SK-N-SH treated with all-trans-retinoic acid at 6 μM for 48 hours (cell line): Measurements from ENCODE around the gene ADAMTS2.

Source experiments
- ATAC-seq: fragments of 200-7000 bp; cut with Tn5 transposase; 3 replicates; pipeline ENCODE4 v1.9.1; 2020; ENCODE audit warnings: mild to moderate bottlenecking, moderate library complexity
- CSDC2 ChIP-seq: fragments of 250-450 bp; sonication (Bioruptor Pico); IDR thresholded peaks from 2 replicates; pipeline ENCODE4 v1.5.0; 2020; ENCODE audit warnings: mild to moderate bottlenecking, moderate library complexity
- ESRRG ChIP-seq: fragments of 250-450 bp; sonication (Bioruptor Pico); IDR thresholded peaks from 2 replicates; pipeline ENCODE4 v1.6.1; 2021; ENCODE audit warnings: mild to moderate bottlenecking
- GLIS3 ChIP-seq: fragments of 250-450 bp; sonication (Bioruptor Pico); IDR thresholded peaks from 2 replicates; pipeline ENCODE4 v1.5.0; 2020; ENCODE audit warnings: mild to moderate bottlenecking, moderate library complexity
- ISL1 ChIP-seq: fragments of 250-450 bp; sonication (Bioruptor Pico); IDR thresholded peaks from 2 replicates; pipeline ENCODE4 v2.1.2; 2022; ENCODE audit warnings: mild to moderate bottlenecking, moderate library complexity
- OSR1 ChIP-seq: fragments of 250-450 bp; sonication (Bioruptor Pico); IDR thresholded peaks from 2 replicates; pipeline ENCODE4 v1.8.0; 2022; ENCODE audit warnings: moderate library complexity, mild to moderate bottlenecking, inconsistent platforms
- PPARA ChIP-seq: fragments of 250-450 bp; sonication (Bioruptor Pico); IDR thresholded peaks from 2 replicates; pipeline ENCODE4 v1.5.0; 2020; ENCODE audit warnings: mild to moderate bottlenecking, borderline replicate concordance
- SNAI2 ChIP-seq: fragments of 250-450 bp; sonication (Bioruptor Pico); IDR thresholded peaks from 2 replicates; pipeline ENCODE4 v1.5.0; 2020; ENCODE audit warnings: mild to moderate bottlenecking, moderate library complexity
- TCF4 ChIP-seq: fragments of 250-450 bp; sonication (Bioruptor Pico); IDR thresholded peaks from 2 replicates; pipeline ENCODE4 v1.8.0; 2021; ENCODE audit warnings: mild to moderate bottlenecking, moderate library complexity, borderline replicate concordance
- TOX ChIP-seq: fragments of 250-450 bp; sonication (Bioruptor Pico); IDR thresholded peaks from 2 replicates; pipeline ENCODE4 v1.8.0; 2021; ENCODE audit warnings: mild to moderate bottlenecking, moderate library complexity, borderline replicate concordance
- ZC3H10 ChIP-seq: fragments of 250-450 bp; sonication (Bioruptor Pico); IDR thresholded peaks from 2 replicates; pipeline ENCODE4 v1.5.1; 2021; ENCODE audit warnings: mild to moderate bottlenecking, moderate library complexity
- ZFP3 ChIP-seq: fragments of 250-450 bp; sonication (Bioruptor Pico); IDR thresholded peaks from 2 replicates; pipeline ENCODE4 v1.5.0; 2020; ENCODE audit warnings: mild to moderate bottlenecking, moderate library complexity
- ZFP30 ChIP-seq: fragments of 450-650 bp; formaldehyde crosslinking; IDR thresholded peaks from 2 replicates; pipeline ENCODE4 v1.5.0; 2022; ENCODE audit warnings: mild to moderate bottlenecking, moderate library complexity
- ZNF565 ChIP-seq: fragments of 450-650 bp; formaldehyde crosslinking; conservative IDR thresholded peaks from 2 replicates; pipeline ENCODE4 v1.5.0; 2020; ENCODE audit warnings: low read depth, mild to moderate bottlenecking, moderate library complexity
- ZNF70 ChIP-seq: fragments of 450-650 bp; formaldehyde crosslinking; IDR thresholded peaks from 2 replicates; pipeline ENCODE4 v1.5.0; 2020; ENCODE audit warnings: mild to moderate bottlenecking, moderate library complexity
- ZNF8 ChIP-seq: fragments of 450-650 bp; formaldehyde crosslinking; IDR thresholded peaks from 2 replicates; pipeline ENCODE4 v1.5.0; 2020; ENCODE audit warnings: mild to moderate bottlenecking, moderate library complexity
- TF ChIP-seq, protein P1 (sequence below): fragments of 250-450 bp; sonication (Bioruptor Pico); IDR thresholded peaks from 2 replicates; pipeline ENCODE4 v1.5.1; 2021; ENCODE audit warnings: mild to moderate bottlenecking, moderate library complexity
- TF ChIP-seq, protein P2 (sequence below): fragments of 250-450 bp; sonication (Bioruptor Pico); IDR thresholded peaks from 2 replicates; pipeline ENCODE4 v1.5.1; 2020; ENCODE audit warnings: low read depth, mild to moderate bottlenecking, moderate library complexity
- TF ChIP-seq, protein P3 (sequence below): fragments of 250-450 bp; sonication (Bioruptor Pico); IDR thresholded peaks from 2 replicates; pipeline ENCODE4 v1.8.0; 2021; ENCODE audit warnings: low read depth, mild to moderate bottlenecking, moderate library complexity, borderline replicate concordance
- TF ChIP-seq, protein P4 (sequence below): fragments of 250-450 bp; sonication (Bioruptor Pico); IDR thresholded peaks from 2 replicates; pipeline ENCODE4 v1.8.0; 2020; ENCODE audit warnings: mild to moderate bottlenecking, moderate library complexity, borderline replicate concordance

The ADAMTS2 gene

DNA sequence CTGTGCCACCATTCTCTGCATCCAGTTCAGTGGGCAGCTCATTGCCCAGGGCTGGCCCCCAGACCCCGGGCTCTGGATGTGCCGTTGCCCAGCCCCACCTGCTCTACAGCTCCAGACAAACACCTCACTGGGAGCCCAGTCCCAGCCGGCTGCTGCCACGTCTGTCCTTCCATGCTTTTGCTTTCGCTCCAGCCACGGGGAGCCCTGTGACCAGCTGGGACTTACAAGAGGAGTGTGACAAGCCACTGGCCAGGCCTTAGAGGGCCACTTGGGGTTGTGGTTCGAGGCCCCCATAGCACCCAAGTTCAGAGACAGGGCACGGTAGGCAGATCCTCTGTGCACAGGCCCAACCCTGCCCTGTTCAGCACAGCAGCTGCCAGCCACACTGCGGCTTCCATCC is 142.0 kb downstream of the ADAMTS2 start:
- TF ChIP-seq, protein P1, sequence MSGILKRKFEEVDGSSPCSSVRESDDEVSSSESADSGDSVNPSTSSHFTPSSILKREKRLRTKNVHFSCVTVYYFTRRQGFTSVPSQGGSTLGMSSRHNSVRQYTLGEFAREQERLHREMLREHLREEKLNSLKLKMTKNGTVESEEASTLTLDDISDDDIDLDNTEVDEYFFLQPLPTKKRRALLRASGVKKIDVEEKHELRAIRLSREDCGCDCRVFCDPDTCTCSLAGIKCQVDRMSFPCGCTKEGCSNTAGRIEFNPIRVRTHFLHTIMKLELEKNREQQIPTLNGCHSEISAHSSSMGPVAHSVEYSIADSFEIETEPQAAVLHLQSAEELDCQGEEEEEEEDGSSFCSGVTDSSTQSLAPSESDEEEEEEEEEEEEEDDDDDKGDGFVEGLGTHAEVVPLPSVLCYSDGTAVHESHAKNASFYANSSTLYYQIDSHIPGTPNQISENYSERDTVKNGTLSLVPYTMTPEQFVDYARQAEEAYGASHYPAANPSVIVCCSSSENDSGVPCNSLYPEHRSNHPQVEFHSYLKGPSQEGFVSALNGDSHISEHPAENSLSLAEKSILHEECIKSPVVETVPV, result no peak
- TF ChIP-seq ZNF565 (CRISPR knock-in tag) (no peak), GLIS3 (CRISPR knock-in tag) (no peak), TCF4 (CRISPR knock-in tag) (no peak)
- ATAC-seq, result no peak

DNA sequence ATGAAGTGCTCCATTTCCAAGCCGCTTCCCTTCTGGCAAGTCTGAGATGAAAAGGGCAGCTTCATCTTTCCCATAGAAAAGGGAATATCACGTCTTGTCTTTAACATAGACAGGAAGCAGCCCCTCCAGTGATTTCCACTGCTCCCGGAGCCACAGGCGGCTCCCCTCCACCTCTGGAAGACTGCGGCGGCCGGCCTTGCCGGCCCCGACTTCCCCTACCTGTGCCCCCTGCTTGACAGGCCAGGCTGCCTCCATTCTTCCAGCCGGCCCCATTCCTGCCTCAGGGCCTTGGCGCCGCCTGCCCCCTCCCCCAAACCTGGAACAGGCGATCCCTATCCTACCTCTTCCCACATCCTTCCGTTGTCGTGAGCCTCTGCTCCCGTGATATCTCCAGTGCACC is 143.3 kb downstream of the ADAMTS2 start:
- no peak for ATAC-seq
- no peak for TF ChIP-seq ZFP30 (CRISPR knock-in tag)
- TF ChIP-seq TCF4 (CRISPR knock-in tag), result no peak
- TF ChIP-seq GLIS3 (CRISPR knock-in tag), result no peak
- no peak for TF ChIP-seq ISL1 (CRISPR knock-in tag)
- TF ChIP-seq, protein P1, result no peak
- no peak for TF ChIP-seq PPARA (CRISPR knock-in tag)
- TF ChIP-seq OSR1 (CRISPR knock-in tag), result no peak
- TF ChIP-seq ESRRG (CRISPR knock-in tag), result no peak
- TF ChIP-seq ZNF565 (CRISPR knock-in tag), result no peak
- no peak for TF ChIP-seq ZFP3 (CRISPR knock-in tag)
- no peak for TF ChIP-seq ZNF70 (CRISPR knock-in tag)
- no peak for TF ChIP-seq TOX (CRISPR knock-in tag)
- TF ChIP-seq, protein P2, sequence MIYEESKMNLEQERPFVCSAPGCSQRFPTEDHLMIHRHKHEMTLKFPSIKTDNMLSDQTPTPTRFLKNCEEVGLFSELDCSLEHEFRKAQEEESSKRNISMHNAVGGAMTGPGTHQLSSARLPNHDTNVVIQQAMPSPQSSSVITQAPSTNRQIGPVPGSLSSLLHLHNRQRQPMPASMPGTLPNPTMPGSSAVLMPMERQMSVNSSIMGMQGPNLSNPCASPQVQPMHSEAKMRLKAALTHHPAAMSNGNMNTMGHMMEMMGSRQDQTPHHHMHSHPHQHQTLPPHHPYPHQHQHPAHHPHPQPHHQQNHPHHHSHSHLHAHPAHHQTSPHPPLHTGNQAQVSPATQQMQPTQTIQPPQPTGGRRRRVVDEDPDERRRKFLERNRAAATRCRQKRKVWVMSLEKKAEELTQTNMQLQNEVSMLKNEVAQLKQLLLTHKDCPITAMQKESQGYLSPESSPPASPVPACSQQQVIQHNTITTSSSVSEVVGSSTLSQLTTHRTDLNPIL, result no peak
- no peak for TF ChIP-seq CSDC2 (CRISPR knock-in tag)
- TF ChIP-seq, protein P3, sequence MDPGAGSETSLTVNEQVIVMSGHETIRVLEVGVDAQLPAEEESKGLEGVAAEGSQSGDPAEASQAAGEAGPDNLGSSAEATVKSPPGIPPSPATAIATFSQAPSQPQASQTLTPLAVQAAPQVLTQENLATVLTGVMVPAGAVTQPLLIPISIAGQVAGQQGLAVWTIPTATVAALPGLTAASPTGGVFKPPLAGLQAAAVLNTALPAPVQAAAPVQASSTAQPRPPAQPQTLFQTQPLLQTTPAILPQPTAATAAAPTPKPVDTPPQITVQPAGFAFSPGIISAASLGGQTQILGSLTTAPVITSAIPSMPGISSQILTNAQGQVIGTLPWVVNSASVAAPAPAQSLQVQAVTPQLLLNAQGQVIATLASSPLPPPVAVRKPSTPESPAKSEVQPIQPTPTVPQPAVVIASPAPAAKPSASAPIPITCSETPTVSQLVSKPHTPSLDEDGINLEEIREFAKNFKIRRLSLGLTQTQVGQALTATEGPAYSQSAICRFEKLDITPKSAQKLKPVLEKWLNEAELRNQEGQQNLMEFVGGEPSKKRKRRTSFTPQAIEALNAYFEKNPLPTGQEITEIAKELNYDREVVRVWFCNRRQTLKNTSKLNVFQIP (CRISPR knock-in tag), result no peak
- TF ChIP-seq, protein P4, sequence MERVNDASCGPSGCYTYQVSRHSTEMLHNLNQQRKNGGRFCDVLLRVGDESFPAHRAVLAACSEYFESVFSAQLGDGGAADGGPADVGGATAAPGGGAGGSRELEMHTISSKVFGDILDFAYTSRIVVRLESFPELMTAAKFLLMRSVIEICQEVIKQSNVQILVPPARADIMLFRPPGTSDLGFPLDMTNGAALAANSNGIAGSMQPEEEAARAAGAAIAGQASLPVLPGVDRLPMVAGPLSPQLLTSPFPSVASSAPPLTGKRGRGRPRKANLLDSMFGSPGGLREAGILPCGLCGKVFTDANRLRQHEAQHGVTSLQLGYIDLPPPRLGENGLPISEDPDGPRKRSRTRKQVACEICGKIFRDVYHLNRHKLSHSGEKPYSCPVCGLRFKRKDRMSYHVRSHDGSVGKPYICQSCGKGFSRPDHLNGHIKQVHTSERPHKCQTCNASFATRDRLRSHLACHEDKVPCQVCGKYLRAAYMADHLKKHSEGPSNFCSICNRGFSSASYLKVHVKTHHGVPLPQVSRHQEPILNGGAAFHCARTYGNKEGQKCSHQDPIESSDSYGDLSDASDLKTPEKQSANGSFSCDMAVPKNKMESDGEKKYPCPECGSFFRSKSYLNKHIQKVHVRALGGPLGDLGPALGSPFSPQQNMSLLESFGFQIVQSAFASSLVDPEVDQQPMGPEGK (CRISPR knock-in tag), result no peak
- no peak for TF ChIP-seq ZNF8

DNA sequence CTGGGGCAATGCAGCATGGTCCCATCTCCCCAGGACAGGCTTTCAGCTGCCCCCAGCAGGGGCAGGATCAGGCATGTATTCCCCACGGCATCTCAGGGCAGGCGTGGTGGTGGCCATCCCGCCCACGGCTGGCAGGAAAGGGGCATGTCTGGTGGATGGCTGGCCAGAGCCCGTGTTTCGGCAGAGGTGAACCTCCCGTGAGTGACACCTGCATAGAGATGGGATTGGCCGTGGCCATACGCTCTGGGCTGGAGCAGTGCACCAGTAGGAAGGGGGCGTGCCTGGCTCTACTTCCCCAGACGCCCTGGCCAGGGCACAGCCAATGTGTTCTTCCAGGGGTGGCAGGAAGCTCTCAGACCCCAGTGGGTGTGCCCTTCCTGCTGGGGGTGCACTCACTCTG is 146.0 kb downstream of the ADAMTS2 start:
- no peak for ATAC-seq
- TF ChIP-seq GLIS3 (CRISPR knock-in tag), result no peak
- TF ChIP-seq, protein P4 (CRISPR knock-in tag), result no peak
- no peak for TF ChIP-seq SNAI2

DNA sequence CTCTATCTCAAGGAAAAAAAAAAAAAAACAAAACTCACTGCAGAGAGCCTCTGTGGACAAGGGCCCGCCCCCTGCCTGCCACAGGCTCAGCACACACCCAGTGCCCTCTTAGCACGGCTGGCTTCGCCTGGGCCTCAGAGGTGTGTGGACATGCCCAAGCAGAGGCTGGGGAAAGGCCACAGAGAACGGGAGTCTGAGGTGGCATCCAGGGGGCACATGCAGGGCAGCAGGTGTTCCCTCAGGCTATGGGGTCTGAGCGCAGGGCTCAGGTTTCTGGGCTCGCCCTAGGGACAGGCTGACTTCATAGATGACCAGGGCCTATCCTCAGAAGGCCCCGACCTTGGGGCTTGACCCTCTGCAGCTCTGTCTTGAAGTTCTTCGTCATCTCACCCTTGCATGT is 146.4 kb downstream of the ADAMTS2 start:
- TF ChIP-seq ISL1 (CRISPR knock-in tag), result no peak
- TF ChIP-seq ZFP3 (CRISPR knock-in tag), result no peak
- no peak for TF ChIP-seq ZC3H10 (CRISPR knock-in tag)
- TF ChIP-seq ESRRG (CRISPR knock-in tag), result no peak
- no peak for TF ChIP-seq ZFP30 (CRISPR knock-in tag)
- TF ChIP-seq, all 23 proteins: peak for 0
- ATAC-seq, result no peak
